ENCODE results near the gene PRKD1.

DNA sequence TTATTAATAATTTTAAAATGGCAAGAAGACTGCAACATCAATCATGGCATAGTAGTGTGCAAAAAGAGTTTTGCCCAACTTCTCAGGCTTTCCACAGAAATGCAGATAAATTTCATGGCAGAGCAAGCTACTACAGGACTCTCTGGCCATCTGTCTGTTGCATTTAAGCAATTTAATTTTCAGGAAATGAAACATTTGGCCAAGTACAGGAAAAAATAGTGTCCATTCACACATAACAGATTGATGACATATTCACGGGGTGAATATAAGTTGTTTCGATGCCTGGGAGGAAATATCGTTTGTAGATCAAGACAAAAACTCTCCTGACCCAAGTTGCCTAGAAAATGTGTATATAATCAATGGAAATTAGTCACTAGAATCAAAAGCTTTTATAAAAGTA lies 324.0 kb downstream of the PRKD1 start:
- no peak for TF ChIP-seq CTCF (IDR thresholded peaks at IDR 0.05; ENCODE audit: low read depth, low read length, poor library complexity, severe bottlenecking)
- no peak for TF ChIP-seq EZH2phosphoT487 (IDR thresholded peaks at IDR 0.05; ENCODE audit: borderline replicate concordance, low read length)
